Testis (tissue), 2 donors: ENCODE results near the gene OR10W1.

Source experiments
- CTCF ChIP-seq, 3 experiments: fragments of 450-650 bp in 2 of 3; fragments of 200-600 bp in 1 of 3; sonication (generic) in 1 of 3; IDR thresholded peaks; one replicate each; pipeline ENCODE4 v1.5.1; 2016 to 2019; ENCODE audit warnings: antibody characterized with exemption in 3 of 3, mild to moderate bottlenecking in 2 of 3, moderate library complexity in 1 of 3
- POLR2A ChIP-seq: fragments of 450-650 bp; IDR thresholded peaks from one replicate; pipeline ENCODE4 v1.6.1; 2017; ENCODE audit warnings: antibody characterized with exemption, mild to moderate bottlenecking, moderate library complexity

DNA sequence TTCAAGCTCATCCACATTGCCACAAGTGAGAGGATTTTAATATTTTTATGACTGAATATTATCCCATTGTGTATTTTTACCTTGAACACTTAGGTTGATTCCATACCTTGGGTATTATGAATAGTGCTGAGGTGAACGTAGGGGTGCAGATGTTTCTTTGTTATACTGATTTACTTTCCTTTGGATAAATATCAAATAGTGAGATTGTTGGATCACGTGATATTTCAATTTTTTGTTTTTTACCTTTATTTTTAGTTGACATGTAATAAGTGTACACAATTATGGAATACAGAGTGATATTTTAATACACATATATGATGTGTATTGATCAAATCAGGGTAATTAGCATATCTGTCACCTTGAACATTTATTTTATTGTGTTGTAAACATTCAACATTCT is 8.1 kb downstream of the OR10W1 start:
- TF ChIP-seq POLR2A (no peak), CTCF (IDR thresholded peaks at IDR 0.05) (no peak)
